ENCODE results near the gene TRAK1.

GRCh38 chr3:42195879-42196330, 104.7 kb downstream of the TRAK1 start:
- no peak for TF ChIP-seq CTCF (conservative IDR thresholded peaks at IDR 0.05)
- TF ChIP-seq EZH2 (IDR thresholded peaks at IDR 0.05; ENCODE audit: low read depth) = no peak
